Measurements from ENCODE around the gene IL21.

DNA sequence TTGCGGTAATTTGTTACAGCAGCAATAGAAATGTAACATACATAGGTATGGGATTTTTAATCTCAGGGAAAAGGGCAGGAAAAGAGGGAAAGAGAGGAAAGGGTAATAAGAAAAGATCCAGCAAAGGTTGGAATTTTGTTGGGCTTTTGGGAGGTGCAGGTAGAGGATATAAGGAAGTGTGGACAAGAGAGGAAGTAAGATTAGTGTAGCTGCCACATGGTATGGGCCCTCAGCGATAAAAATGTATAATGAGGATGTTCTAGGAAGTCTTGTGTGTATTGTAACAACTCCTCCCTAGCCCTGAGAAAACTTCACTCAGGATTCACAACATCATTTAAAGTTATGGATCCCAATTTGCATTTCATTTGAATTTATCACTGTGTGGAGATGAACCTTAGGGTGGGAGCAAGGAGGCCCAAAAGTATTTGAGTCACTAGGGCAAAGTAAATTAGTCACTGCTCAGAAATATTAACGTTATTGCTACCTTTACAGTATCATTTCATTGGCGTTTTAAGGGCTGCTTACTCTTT lies 2.8 kb upstream of the IL21 start:
- TF ChIP-seq CTCF (IDR thresholded peaks at IDR 0.05) (no peak), POLR2A (IDR thresholded peaks at IDR 0.05) (no peak)

All from Peyer's patch (tissue), 4 donors.